ENCODE results near the gene S100A2.

- no peak for TF ChIP-seq CTCF (conservative IDR thresholded peaks at IDR 0.05 in 1 of 2, IDR thresholded peaks at IDR 0.05 in 1 of 2; ENCODE audit: extremely low read depth in 1 of 2, insufficient read depth in 1 of 2, low read depth in 1 of 2, low read length in 2 of 2)
- TF ChIP-seq EZH2 (IDR thresholded peaks at IDR 0.05; ENCODE audit: borderline replicate concordance, low read length), result no peak
Measured at GRCh38 chr1:153553096-153553495, 12.5 kb downstream of the S100A2 start.
